NCI-H1694 treated with DMSO at 0.1 percent for 48 hours (cell line): ENCODE data around the gene FOXP1.

Experiments used
- DNase-seq: peaks from one replicate; lab custom pipeline; 2025; lab: John Stamatoyannopoulos, UW

Gene FOXP1

DNA sequence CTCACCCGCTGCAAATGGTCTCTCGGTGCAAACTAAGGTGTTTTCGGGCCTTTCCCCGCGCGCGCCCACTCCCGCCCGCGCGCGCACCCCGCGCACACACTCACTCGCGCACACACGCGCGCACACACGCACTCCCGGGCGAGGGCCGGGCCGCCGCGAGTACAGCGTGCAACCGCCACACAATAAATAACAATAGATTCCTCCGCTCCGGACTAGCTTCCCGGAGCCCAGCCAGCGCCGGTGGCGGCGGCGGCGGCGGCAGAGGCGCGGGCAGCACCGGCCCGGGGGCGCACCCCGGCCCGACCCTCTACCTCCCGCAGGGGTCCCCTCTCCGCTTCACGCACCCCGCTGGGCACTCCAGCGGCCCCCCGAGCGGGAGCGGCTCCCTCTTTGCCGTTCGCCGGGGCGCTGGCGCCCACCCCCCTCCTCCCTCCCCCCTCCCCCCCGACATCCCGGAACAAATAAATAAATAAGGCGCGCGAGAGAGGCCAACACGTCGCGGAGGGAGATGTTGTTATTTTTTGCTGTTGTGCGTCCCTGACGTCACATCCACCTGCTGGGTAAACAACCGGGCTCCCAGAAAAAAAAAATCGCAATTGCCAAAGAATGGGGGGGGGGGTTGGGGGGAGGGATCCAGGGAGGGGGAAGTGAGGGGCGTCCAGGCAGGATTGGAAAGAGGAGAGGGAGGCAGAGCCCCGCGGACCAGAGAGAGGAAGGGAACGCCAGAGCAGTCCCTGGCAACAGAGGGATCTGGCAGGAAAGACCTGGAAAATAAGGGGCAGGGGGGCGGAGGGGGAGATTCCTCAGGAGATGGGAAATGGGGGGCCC lies at the start of gene FOXP1:
Gene FOXP1 (minus strand): TSS at position 163 of the 828 bp plus-strand sequence. CDS start 385,347 bp downstream, outside the sequence.
- DNase-seq: no peak

DNA sequence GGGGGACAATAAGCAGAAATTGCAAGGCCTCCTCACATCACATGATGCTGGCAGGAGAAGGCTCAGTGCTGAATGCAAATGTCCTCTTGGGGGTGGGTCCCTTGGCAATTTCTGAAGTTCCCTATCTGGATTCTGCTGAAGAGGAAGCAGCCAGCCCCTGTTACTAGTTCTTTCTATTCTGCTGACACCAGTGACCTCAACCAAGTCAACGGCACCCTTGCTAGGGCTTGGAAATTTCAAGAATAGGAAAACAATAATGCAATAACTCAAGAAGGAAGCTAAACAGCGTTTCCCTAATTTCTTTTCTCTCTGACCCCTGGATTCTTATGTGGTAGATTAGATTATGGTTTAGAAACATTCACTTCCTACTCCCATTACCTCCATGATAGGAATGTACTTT lies 46.2 kb upstream of the FOXP1 start:
- DNase-seq: no peak

DNA sequence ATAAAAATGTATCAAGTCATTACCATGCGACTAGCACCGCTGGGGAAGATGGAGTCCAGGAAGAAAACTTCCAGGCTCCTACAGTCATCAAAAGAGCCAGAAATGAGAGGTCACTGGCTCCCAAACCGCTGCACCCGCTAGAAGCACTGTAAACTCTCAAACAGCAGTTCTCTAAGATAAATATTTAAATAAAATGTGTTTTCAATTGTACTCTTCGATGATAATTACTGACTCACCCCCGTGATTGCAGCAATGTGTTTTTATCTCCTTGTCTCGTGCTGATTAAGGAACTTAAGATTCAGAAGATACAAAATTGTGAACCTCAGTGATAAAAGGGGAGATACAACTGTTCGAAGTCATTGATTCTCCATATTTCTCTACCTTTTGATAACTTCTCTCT lies 45.8 kb upstream of the FOXP1 start:
- DNase-seq: no peak

- DNase-seq: no peak
These were observed 45.0 kb upstream of the FOXP1 start for GRCh38 chr3:71628522-71628921.

DNA sequence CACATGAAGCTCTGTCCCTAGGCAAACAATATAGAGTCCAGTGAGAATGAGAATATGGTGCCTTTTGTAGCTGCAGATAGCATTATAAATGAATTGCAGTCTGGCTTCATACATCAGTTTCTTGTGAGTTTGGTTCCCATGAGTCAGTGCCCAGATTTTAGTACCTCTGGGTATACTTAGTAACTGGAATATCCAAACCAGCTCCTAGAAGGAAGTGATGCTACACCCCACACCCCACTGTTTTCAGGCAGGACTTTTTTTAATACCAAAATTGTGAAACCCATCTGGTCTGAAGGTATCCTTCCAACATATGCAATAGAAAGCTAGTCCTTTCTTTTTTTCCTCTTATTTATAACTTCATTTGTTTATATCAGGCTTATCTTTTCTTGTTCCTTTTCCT lies 42.1 kb upstream of the FOXP1 start:
- DNase-seq: no peak

- DNase-seq: no peak
These were observed 38.5 kb upstream of the FOXP1 start for GRCh38 chr3:71621825-71622537.

DNA sequence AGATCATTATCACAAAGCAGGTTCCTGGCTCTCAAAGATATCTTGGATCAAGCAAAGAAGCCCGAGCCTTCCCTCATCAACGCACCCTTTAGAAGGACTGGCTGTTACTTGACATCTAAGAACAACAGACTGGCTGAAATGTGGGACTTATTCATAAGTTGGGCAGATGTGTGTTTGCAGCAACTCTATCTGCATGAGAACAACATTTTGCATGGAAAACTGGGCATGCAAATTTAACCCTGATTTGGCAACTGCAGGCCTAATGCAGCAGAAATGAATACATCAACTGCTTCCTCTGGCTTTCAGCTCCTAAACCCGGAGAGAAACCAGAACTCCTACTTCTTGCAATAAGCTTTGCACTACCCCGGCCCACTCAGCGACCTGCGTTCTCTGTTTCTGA lies 35.0 kb upstream of the FOXP1 start:
- no peak for DNase-seq

DNA sequence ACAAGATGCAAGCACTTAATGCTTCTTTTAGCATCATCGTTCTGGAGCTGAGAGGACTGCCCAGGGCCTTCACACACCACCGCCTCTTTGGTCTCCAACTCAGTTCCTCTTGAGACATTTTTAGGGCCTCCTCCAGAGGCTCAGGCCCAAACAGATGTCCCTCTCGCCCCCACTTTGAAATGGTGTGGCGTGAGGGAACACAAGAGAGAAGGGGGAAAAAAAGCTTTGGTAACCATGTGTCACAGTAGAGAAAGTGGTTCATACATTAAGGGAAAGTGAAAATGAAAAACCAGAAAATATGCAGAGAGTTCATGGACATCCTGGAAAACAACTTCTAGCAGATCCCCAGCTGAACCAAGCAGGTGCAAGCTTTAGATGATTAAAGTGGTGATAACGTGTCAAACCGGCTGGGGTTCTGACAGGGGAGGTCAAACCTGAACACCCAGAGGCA lies 33.1 kb upstream of the FOXP1 start:
- DNase-seq: no peak

DNA sequence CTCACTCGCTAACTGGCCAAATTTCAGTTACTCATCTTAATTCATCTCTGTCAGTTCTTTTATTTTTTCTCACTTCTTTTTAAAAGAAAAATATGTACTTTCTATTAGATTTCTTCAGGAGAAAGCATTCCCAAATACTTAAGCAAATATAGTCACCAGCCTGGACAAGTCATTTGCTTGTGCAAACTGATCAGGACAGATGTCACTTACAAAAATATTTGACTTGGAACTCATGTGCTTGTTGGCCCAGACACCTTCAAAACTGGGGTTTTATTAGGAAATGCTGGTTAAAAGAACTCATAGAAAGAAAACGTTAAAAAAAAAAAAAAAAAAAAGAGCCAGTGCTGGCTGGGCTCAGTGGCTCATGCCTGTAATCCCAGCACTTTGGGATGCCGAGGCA lies 31.3 kb upstream of the FOXP1 start:
- no peak for DNase-seq

GRCh38 chr3:71614426-71614825 lies 30.9 kb upstream of the FOXP1 start:
- DNase-seq: no peak

- no peak for DNase-seq
These were observed 27.6 kb upstream of the FOXP1 start for GRCh38 chr3:71611099-71611498.

- DNase-seq: no peak
These were observed 23.8 kb upstream of the FOXP1 start for GRCh38 chr3:71607364-71607763.

- DNase-seq: no peak
These were observed 23.1 kb upstream of the FOXP1 start for GRCh38 chr3:71606582-71606981.

DNA sequence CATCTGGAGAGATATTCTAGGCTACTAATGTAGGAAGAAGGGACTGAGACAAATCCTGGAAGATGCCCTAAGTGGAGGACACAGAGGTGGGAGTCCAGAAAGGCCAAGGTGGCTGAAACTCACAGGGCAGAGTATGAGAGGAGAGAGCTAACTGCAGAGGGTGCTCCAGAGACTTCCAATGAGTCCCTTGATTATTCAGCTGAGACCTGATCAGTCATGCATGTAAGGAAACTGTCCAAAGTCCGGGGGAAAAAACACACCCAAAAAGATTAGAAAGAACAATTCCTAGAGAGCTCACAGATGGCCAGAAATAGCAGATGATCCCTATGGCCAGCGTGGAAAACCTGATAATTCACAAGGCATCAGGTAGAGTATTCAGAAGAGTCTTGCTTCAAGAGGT lies 18.7 kb upstream of the FOXP1 start:
- DNase-seq: no peak

DNA sequence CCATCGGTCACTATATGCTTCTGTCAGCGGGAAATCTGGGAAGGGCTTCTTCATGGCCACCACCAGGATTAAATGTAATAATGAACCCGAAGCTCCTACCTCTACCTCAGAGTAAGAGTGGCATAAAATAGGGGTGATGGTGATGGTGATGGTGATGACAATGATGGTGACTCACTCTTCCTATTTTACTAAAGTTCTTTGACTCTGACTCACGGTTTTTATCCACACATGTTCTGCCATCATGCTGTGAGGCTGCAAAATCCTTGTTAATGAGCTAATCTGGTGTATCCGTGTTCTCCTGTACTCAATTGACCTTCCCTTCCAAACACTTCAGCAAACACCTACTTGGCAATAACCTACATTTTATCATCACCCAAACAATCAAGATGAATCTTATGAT lies 18.3 kb upstream of the FOXP1 start:
- DNase-seq: no peak

GRCh38 chr3:71600646-71601288 lies 17.2 kb upstream of the FOXP1 start:
- no peak for DNase-seq

- DNase-seq: no peak
These were observed 15.9 kb upstream of the FOXP1 start for GRCh38 chr3:71599416-71599815.

DNA sequence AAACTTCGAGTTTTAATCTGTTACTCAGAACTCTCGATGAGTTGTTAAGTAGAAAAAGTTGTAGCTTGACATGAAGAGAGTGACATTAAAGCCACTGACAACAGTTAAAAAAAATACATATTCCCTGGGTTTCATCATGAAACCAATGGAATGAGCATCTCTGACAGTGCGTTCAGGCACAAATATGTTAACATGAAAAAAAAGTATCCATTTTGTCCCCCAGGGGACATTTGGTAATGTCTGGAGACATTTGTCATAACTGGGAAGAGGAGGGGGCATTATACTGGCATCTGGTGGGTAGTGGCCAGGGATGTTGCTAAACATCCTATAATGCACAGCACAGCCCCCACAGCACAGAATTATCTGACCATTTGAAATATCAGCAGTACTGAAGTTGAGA lies 14.8 kb upstream of the FOXP1 start:
- no peak for DNase-seq

- no peak for DNase-seq
These were observed 13.8 kb upstream of the FOXP1 start for GRCh38 chr3:71597286-71597685.

DNA sequence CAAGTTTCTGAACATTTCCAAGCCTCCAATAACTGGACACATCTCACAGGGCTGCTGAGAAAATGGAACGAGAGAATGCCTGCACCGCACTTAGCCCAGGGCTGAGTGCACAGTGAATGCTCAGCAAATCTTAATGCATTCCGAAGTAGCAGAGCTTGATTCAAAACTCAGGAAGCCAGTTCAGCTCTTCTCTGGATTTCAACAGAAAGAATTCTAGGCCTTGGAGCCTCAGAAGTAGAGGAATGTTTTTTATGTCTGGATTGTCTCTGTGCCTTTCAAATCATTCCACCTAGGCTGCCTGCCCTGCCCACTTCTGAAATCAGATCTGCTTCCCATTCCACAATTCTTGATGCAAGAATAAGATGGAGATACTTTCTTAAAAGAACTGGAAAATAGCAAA lies 9.6 kb upstream of the FOXP1 start:
- no peak for DNase-seq

- DNase-seq: no peak
These were observed 7.6 kb upstream of the FOXP1 start for GRCh38 chr3:71591101-71591500.

DNA sequence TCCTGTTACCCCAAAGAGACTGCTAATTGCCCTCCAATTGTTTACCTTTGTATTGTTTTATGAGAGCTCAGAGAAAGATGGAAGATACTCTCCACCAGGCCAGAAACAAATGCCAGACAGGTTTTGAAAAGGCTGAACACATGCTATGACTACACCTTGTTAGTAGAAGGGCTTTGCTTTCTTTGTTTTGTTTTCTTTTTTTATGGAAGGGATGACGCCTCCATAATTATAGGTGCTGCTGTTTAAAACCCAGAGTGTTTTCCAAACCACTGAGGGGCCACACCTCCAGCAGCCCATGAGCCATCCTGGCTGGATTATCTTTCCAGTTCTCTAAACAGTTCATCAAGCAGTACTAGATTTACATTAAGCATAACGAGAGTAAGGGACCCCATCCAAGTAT lies 5.6 kb upstream of the FOXP1 start:
- DNase-seq: no peak

- DNase-seq: no peak
These were observed 4.4 kb upstream of the FOXP1 start for GRCh38 chr3:71587958-71588357.
